Measurements from ENCODE around the gene CCDC127. TPM values are rescaled to one million over a fixed set of nuclear protein-coding genes. Genes with fewer than 3 reads are reported as not detected.

CCDC127 gene
- total and polyA plus RNA-seq, 7 donors, result 4.1 to 11.2 (median 7.0) TPM

DNA sequence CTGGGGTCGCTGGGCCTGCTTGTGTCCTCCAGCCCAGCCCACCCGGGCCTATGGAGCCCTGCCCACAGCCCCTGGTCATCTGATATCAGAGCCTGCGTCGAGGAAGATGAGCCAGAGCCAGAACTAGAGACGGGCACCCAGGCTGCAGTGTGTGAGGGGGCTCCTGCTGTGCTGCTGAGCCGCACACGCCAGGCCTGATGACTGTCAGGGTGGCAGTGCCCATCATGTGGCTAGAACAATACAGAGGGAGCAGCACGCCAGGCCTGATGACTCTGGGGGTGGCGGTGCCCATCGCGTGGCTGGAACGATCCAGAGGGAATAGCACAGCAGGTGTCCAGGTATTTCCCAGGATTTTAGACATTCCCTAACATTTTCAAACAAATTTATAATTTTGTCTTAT is 35.8 kb downstream of the CCDC127 start:
- WGBS, 3 donors, result 92 to 96% (median 94%) methylated on average over 12 of the region's 12 CpGs
- no peaks in the 10 kb centered on the region for H3K9me3 ChIP-seq
- TF ChIP-seq, protein P1, sequence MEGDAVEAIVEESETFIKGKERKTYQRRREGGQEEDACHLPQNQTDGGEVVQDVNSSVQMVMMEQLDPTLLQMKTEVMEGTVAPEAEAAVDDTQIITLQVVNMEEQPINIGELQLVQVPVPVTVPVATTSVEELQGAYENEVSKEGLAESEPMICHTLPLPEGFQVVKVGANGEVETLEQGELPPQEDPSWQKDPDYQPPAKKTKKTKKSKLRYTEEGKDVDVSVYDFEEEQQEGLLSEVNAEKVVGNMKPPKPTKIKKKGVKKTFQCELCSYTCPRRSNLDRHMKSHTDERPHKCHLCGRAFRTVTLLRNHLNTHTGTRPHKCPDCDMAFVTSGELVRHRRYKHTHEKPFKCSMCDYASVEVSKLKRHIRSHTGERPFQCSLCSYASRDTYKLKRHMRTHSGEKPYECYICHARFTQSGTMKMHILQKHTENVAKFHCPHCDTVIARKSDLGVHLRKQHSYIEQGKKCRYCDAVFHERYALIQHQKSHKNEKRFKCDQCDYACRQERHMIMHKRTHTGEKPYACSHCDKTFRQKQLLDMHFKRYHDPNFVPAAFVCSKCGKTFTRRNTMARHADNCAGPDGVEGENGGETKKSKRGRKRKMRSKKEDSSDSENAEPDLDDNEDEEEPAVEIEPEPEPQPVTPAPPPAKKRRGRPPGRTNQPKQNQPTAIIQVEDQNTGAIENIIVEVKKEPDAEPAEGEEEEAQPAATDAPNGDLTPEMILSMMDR (IDR thresholded peaks at IDR 0.05), result no peak

DNA sequence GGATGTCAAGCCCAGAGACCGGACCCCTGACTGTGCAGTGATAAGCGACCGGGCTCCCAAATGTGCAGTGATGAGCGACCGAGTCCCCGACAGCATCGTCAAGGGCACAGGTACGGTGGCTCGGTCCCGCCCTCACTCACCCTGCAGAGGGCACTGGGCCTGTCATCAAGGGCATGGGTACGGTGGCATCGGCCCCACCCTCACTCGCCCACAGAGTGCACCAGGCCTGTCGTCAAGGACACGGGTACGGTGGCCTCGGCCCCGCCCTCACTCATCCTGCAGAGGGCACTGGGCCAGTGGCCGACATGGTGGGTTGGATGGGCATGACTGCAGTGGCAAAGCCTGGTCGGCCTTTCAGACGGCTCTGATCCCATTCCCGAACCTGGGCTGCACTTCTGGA is 36.4 kb downstream of the CCDC127 start:
- TF ChIP-seq, protein P1 (IDR thresholded peaks at IDR 0.05), result no peak
- Histone ChIP-seq H3K27me3 (ENCODE audit: insufficient read depth in 3 of 3, low read length in 2 of 3) (no peaks in the 10 kb centered on the region), H3K36me3 (ENCODE audit: insufficient read depth in 1 of 2, low read depth in 1 of 2) (no peaks in the 10 kb centered on the region), H3K4me3 (no peak overlapping the region), H3K9me3 (no peaks in the 10 kb centered on the region), H3K4me1 (no peaks in the 10 kb centered on the region), H3K27ac (no peak overlapping the region)
- ATAC-seq, result no peak
- peak in 1 of 2 donors; percentile 6 for DNase-seq
- 86 to 95% (median 92%) methylated on average over 22 of the region's 22 CpGs for WGBS, 3 donors
- intact Hi-C loops (cut with DNase I), result no loop called here

More for the DNA sequence above, 35.8 kb downstream of the CCDC127 start:
- Histone ChIP-seq H3K4me3 (no peak overlapping the region), H3K36me3 (ENCODE audit: insufficient read depth in 1 of 2, low read depth in 1 of 2) (no peaks in the 10 kb centered on the region), H3K27ac (no peak overlapping the region), H3K27me3 (ENCODE audit: insufficient read depth in 3 of 3, low read length in 2 of 3) (no peaks in the 10 kb centered on the region), H3K4me1 (no peaks in the 10 kb centered on the region)
- ATAC-seq (no peak), DNase-seq (peak in 1 of 2 donors; percentile 3)
- intact Hi-C loops (cut with DNase I), result no loop called here

DNA sequence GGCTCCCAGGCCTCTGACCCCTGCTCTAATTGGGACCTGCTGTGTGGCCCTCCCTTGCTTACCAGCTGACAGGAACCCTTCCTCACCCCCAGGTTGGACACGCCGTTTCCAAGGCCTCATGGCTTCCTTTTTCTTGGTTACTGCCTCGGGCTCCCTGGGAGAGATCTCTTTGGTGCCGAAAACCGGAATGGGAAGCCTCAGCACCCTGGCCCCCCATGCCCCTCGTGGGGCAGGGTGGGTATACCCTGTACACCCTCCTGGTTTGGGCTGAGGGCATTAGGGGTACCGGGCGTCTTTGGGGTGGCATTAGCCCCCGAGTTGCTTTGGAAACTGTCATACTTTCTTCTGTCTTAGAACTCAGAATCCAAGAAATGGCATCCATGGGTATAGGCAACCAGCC is 36.8 kb downstream of the CCDC127 start:
- Histone ChIP-seq H3K36me3 (ENCODE audit: insufficient read depth in 1 of 2, low read depth in 1 of 2) (no peaks in the 10 kb centered on the region), H3K4me3 (no peak overlapping the region), H3K9me3 (no peaks in the 10 kb centered on the region), H3K27ac (no peak overlapping the region), H3K27me3 (ENCODE audit: insufficient read depth in 3 of 3, low read length in 2 of 3) (no peaks in the 10 kb centered on the region), H3K4me1 (no peaks in the 10 kb centered on the region)
- ATAC-seq, result no peak
- intact Hi-C loops (cut with DNase I), result no loop called here
- peak in 1 of 2 donors; percentile 3 for DNase-seq
- TF ChIP-seq, protein P1 (IDR thresholded peaks at IDR 0.05), result no peak
- WGBS, 3 donors, result 87 to 91% (median 90%) methylated on average over 9 of the region's 9 CpGs

DNA sequence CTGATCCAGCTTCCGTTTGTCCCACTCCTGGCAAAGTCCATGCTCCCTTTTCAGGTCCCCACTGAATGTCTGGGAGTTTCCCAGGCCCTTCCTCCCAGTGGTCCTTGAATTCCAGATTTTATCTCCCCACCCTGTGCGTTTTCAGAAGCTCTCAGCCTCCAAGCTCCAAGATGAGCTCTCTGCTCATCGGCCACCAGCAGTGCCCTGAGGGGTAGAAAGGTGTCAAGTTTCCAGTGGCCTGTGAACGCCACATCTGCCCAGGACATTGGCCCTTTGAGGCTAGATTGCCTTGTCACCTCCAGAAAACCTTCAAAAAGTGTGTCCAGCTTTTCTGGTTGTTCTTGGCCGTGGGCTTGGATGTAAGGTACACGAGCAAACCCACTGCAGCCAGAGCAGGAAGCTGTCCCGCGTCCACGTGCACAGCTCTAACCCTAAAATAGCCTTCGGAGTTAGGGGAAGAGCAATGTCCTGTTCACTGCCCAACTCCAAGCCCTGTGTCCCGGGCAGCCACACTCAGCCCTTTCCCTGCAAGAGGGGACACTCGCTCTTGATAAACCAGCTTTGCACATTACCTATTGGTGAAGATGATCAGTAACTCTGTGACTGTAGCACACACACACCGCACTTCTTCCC is 37.6 kb downstream of the CCDC127 start:
- H3K36me3 ChIP-seq (ENCODE audit: insufficient read depth in 1 of 2, low read depth in 1 of 2), result no peaks in the 10 kb centered on the region
- 39 to 42% (median 40%) methylated on average over 13 of the region's 13 CpGs for WGBS, 3 donors
- no peak overlapping the region for H3K4me3 ChIP-seq
- H3K9me3 ChIP-seq, result no peaks in the 10 kb centered on the region
- intact Hi-C loops (cut with DNase I), result no loop called here
- peak in 3 of 4 donors; percentile 60 to 87 (median 87) for ATAC-seq
- no peak overlapping the region for H3K27ac ChIP-seq
- TF ChIP-seq, protein P1 (IDR thresholded peaks at IDR 0.05), result no peak
- DNase-seq, result peak in 1 of 2 donors; percentile 41
- H3K4me1 ChIP-seq, result no peaks in the 10 kb centered on the region
- no peaks in the 10 kb centered on the region for H3K27me3 ChIP-seq (ENCODE audit: insufficient read depth in 3 of 3, low read length in 2 of 3)

DNA sequence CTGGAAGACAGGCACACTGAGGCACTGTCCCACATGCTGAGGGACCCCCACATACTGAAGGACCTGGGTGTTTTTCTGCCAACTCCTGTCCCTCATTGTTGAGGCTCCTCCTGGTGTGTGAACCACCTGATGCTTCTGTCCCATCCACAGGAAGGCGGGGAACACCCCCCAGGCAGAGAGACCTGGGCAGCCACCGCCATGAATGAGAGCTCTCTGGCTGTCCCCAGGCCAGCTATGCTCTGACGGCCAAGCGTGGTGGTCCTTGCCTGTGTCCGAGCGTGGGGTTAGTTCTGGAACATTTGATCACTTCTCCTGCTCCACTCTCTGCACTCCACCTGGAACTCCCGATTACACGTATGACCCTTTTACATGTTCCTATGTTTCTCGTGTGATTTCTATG is 38.6 kb downstream of the CCDC127 start:
- Histone ChIP-seq H3K4me3 (no peak overlapping the region), H3K9me3 (no peaks in the 10 kb centered on the region), H3K27me3 (ENCODE audit: insufficient read depth in 3 of 3, low read length in 2 of 3) (no peaks in the 10 kb centered on the region), H3K4me1 (no peaks in the 10 kb centered on the region), H3K36me3 (ENCODE audit: insufficient read depth in 1 of 2, low read depth in 1 of 2) (no peaks in the 10 kb centered on the region), H3K27ac (no peak overlapping the region)
- intact Hi-C loops (cut with DNase I), result no loop called here
- 85 to 95% (median 89%) methylated on average over 9 of the region's 9 CpGs for WGBS, 3 donors
- DNase-seq (no peak), ATAC-seq (no peak)
- TF ChIP-seq, protein P1 (IDR thresholded peaks at IDR 0.05), result no peak
